ENCODE data around the gene FAM98B. TPM values are rescaled to one million over a fixed set of nuclear protein-coding genes. Genes with fewer than 3 reads are reported as not detected.

FAM98B gene
- total and polyA plus RNA-seq, 9 of the 15 experiments (the other 6 are each of a cell fraction or from before 2014, with no cell fraction given): 3.1 to 42.0 (median 9.4) TPM

DNA sequence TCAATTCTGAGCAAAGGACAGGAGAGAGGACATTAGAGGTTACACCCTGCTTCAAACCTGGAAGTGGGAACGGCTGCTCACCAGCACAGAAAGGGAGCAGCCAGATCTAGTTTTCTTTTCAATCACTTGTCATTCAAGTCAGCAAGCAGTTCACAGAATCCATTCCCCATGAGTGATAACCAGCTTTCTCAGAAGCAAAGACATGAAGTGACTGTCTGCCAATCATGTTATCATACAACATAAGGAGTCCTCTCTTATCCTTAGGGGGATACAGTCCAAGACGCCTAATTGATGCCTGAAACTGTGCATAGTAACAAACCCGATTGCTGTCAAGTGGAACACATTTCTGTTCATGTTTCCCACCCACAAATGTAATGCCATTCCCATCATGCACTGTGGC is 54.7 kb downstream of the FAM98B start:
- peak; percentile 50 for ATAC-seq
- in situ Hi-C loops (cut with MboI) (no loop called here), intact Hi-C loops (cut with micrococcal nuclease) (loop anchor here (5.0 kb wide), 1 partner anchor 66 kb away; no protein-coding TSS in a partner anchor)
- Histone ChIP-seq H3K4me2 (ENCODE audit: insufficient read depth, low read length) (0 out of 2 replicates have a peak overlapping the region, but pooled peaks have one; percentile 1), H3K27ac (ENCODE audit: extremely low read depth, low read depth, low read length) (no peak overlapping the region), H3K9me1 (ENCODE audit: control insufficient read depth, insufficient read depth, low read length) (no peaks in the 10 kb centered on the region), H3K79me2 (ENCODE audit: control insufficient read depth, insufficient read depth, low read length) (no peaks in the 10 kb centered on the region), H3K9me3 (replicated peaks; ENCODE audit: control insufficient read depth, insufficient read depth, low read depth, low read length) (no peaks in the 10 kb centered on the region), H4K20me1 (replicated peaks; ENCODE audit: control insufficient read depth, insufficient read depth, low read length) (no peaks in the 10 kb centered on the region), H2AFZ (ENCODE audit: low read depth, low read length) (no peak overlapping the region), H3K27me3 (ENCODE audit: control insufficient read depth in 2 of 2, insufficient read depth in 2 of 2, low read length in 2 of 2) (no peaks in the 10 kb centered on the region), H3K4me1 (replicated peaks in 1 of 2; ENCODE audit: control insufficient read depth in 2 of 2, insufficient read depth in 2 of 2, low read length in 2 of 2) (peaks cover 0 to 7% of the 10 kb centered on the region in 2 experiments; a peak in 2 of 5 replicates), H3K36me3 (ENCODE audit: control insufficient read depth, insufficient read depth, low read length) (no peaks in the 10 kb centered on the region), H3K9ac (ENCODE audit: insufficient read depth in 1 of 2, low read depth in 2 of 2, low read length in 2 of 2) (no peak overlapping the region), H3K4me3 (no peak overlapping the region)
- CTCF ChIA-PET (ENCODE audit: low intra/inter-chr PET ratio): no interaction called here
- 3% methylated on average over 3 of the region's 3 CpGs for WGBS (ENCODE audit: insufficient coverage, low coverage, missing lambda C conversion rate)
- no TSS peak for BruUV-seq (replicated peaks)
- DNase-seq (ENCODE audit: extremely low read depth in 1 of 4, low spot score in 3 of 4): peak in 2 of 4 experiments; percentile 22 to 62
- POLR2A ChIA-PET: interaction anchor here (0.6 to 1.7 kb wide), 3 partner anchors 11 to 145 kb away, joined by 3 to 6 read pairs (median 4); no protein-coding TSS in a partner anchor
- peak; percentile 54 for FAIRE-seq
- TF ChIP-seq ZNF146 (CRISPR knock-in tag; IDR thresholded peaks at IDR 0.05; ENCODE audit: unreplicated experiment) (no peak), SNRNP70 (optimal IDR thresholded peaks at IDR 0.05; ENCODE audit: low read depth, low read length) (no peak), MCM7 (IDR thresholded peaks at IDR 0.05) (no peak), ARID1B (IDR thresholded peaks at IDR 0.05) (peak; percentile 49; the same call in 1 of the 2 replicates), MEIS2 (IDR thresholded peaks at IDR 0.05; ENCODE audit: partially characterized antibody) (peak; percentile 92), STAT5A (IDR thresholded peaks at IDR 0.05; ENCODE audit: borderline replicate concordance, low read length) (peak; percentile 41; the same call in 1 of the 2 replicates), CTBP1 (IDR thresholded peaks at IDR 0.05; ENCODE audit: borderline replicate concordance) (no peak), ESRRB (CRISPR knock-in tag; IDR thresholded peaks at IDR 0.05; ENCODE audit: borderline replicate concordance) (no peak), SMARCA5 (IDR thresholded peaks at IDR 0.05) (no peak), SRSF1 (IDR thresholded peaks at IDR 0.05; ENCODE audit: low read depth, low read length) (no peak), HMG20A (CRISPR knock-in tag; conservative IDR thresholded peaks at IDR 0.05) (no peak), CBFA2T3 (IDR thresholded peaks at IDR 0.05) (peak; percentile 61), MEF2D (tag; conservative IDR thresholded peaks at IDR 0.05; ENCODE audit: low read depth) (no peak), NELFE (IDR thresholded peaks at IDR 0.05; ENCODE audit: insufficient read depth, insufficient read length) (no peak), MTF1 (CRISPR knock-in tag; IDR thresholded peaks at IDR 0.05; ENCODE audit: borderline replicate concordance) (no peak), IRF2 (CRISPR knock-in tag; IDR thresholded peaks at IDR 0.05) (no peak), ZNF212 (CRISPR knock-in tag; IDR thresholded peaks at IDR 0.05) (no peak), U2AF1 (optimal IDR thresholded peaks at IDR 0.05; ENCODE audit: low read depth, low read length) (no peak), NCOA4 (IDR thresholded peaks at IDR 0.05; ENCODE audit: partially characterized antibody) (no peak), MIER1 (IDR thresholded peaks at IDR 0.05; ENCODE audit: low read depth) (no peak), KDM1A (IDR thresholded peaks at IDR 0.05) (no peak)
- TF ChIP-seq, protein P1, sequence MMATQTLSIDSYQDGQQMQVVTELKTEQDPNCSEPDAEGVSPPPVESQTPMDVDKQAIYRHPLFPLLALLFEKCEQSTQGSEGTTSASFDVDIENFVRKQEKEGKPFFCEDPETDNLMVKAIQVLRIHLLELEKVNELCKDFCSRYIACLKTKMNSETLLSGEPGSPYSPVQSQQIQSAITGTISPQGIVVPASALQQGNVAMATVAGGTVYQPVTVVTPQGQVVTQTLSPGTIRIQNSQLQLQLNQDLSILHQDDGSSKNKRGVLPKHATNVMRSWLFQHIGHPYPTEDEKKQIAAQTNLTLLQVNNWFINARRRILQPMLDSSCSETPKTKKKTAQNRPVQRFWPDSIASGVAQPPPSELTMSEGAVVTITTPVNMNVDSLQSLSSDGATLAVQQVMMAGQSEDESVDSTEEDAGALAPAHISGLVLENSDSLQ (IDR thresholded peaks at IDR 0.05): peak; percentile 95
- TF ChIP-seq, protein P2, sequence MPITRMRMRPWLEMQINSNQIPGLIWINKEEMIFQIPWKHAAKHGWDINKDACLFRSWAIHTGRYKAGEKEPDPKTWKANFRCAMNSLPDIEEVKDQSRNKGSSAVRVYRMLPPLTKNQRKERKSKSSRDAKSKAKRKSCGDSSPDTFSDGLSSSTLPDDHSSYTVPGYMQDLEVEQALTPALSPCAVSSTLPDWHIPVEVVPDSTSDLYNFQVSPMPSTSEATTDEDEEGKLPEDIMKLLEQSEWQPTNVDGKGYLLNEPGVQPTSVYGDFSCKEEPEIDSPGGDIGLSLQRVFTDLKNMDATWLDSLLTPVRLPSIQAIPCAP (CRISPR knock-in tag; IDR thresholded peaks at IDR 0.05; ENCODE audit: borderline replicate concordance): no peak
- TF ChIP-seq, protein P3, sequence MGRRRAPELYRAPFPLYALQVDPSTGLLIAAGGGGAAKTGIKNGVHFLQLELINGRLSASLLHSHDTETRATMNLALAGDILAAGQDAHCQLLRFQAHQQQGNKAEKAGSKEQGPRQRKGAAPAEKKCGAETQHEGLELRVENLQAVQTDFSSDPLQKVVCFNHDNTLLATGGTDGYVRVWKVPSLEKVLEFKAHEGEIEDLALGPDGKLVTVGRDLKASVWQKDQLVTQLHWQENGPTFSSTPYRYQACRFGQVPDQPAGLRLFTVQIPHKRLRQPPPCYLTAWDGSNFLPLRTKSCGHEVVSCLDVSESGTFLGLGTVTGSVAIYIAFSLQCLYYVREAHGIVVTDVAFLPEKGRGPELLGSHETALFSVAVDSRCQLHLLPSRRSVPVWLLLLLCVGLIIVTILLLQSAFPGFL (CRISPR knock-in tag; IDR thresholded peaks at IDR 0.05): no peak
